Activated naive CD4-positive, alpha-beta T cell treated with anti-CD3 and anti-CD28 coated beads, Interleukin-2, amount 50 U/mL, for 72 hours (primary cell): ENCODE results near the gene NDOR1. TPM values are rescaled to one million over a fixed set of nuclear protein-coding genes. Genes with fewer than 3 reads are reported as not detected.

Experiments
- ATAC-seq, 2 donors: fragments of 150-1000 bp; cut with Tn5 transposase; 2 replicates each; pipeline ENCODE4 v1.10.0; 2021; ENCODE audit warnings: mild to moderate bottlenecking in 2 of 2, moderate library complexity in 2 of 2
- DNase-seq, 2 donors: peaks; one replicate each; pipeline ENCODE4 v3.0.0; 2021 to 2022; ENCODE audit warnings: low spot score in 2 of 2
- H3K27ac Mint-ChIP-seq, 2 donors: one replicate each; pipeline ENCODE4 v1.8.0; 2022; ENCODE audit warnings: mild to moderate bottlenecking in 2 of 2, mixed read lengths in 2 of 2
- H3K36me3 Mint-ChIP-seq, 2 donors: one replicate each; pipeline ENCODE4 v1.8.0; 2022; ENCODE audit warnings: mixed read lengths in 2 of 2
- H3K9me3 Mint-ChIP-seq, 2 donors: one replicate each; pipeline ENCODE4 v1.8.0; 2022; ENCODE audit warnings: mixed read lengths in 2 of 2
- total RNA-seq, 2 donors: library from RNA; stranded (reverse); gene quantifications; one replicate each; pipeline ENCODE4 v1.2.3, GENCODE V29; 2022

The NDOR1 gene
- total RNA-seq, 2 donors from 2014 or later, result 31.7 to 48.5 TPM

GRCh38 chr9:137201205-137201868 is 4.2 kb upstream of the NDOR1 start:
- ATAC-seq (no peak), DNase-seq (no peak)
- H3K36me3 Mint-ChIP-seq, result peaks cover 14 to 19% of the 10 kb centered on the region in 2 donors
- H3K27ac Mint-ChIP-seq, result peak overlapping the region; percentile 68 to 89
- H3K9me3 Mint-ChIP-seq, result no peaks in the 10 kb centered on the region

GRCh38 chr9:137202966-137203365 is 2.5 kb upstream of the NDOR1 start:
- Mint-ChIP-seq H3K27ac (no peak overlapping the region), H3K36me3 (peaks cover 26 to 28% of the 10 kb centered on the region in 2 donors), H3K9me3 (no peaks in the 10 kb centered on the region)
- no peak for ATAC-seq
- no peak for DNase-seq

- H3K9me3 Mint-ChIP-seq, result no peaks in the 10 kb centered on the region
- H3K36me3 Mint-ChIP-seq, result peaks cover 28 to 33% of the 10 kb centered on the region in 2 donors
- DNase-seq (no peak), ATAC-seq (no peak)
- H3K27ac Mint-ChIP-seq, result peak overlapping the region; percentile 94 to 97
Observed at GRCh38 chr9:137204731-137205125, 772 bp upstream of the NDOR1 start.

GRCh38 chr9:137206602-137207001 is 1.1 kb downstream of the NDOR1 start:
- no peak for DNase-seq
- no peak for ATAC-seq
- Mint-ChIP-seq H3K9me3 (no peaks in the 10 kb centered on the region), H3K36me3 (peaks cover 28 to 33% of the 10 kb centered on the region in 2 donors), H3K27ac (peak overlapping the region; percentile 94 to 97)

- no peaks in the 10 kb centered on the region for H3K9me3 Mint-ChIP-seq
- DNase-seq (no peak), ATAC-seq (no peak)
- peak overlapping the region; percentile 47 to 74 for H3K27ac Mint-ChIP-seq
- peaks cover 12 to 15% of the 10 kb centered on the region in 2 donors for H3K36me3 Mint-ChIP-seq
Observed at GRCh38 chr9:137211532-137211931, 6.0 kb downstream of the NDOR1 start.

GRCh38 chr9:137212520-137212919 is 7.0 kb downstream of the NDOR1 start:
- H3K9me3 Mint-ChIP-seq, result no peaks in the 10 kb centered on the region
- DNase-seq (no peak), ATAC-seq (peak in 1 of 2 donors; percentile 11)
- H3K27ac Mint-ChIP-seq, result no peak overlapping the region
- peaks cover 2 to 10% of the 10 kb centered on the region in 2 donors for H3K36me3 Mint-ChIP-seq

- H3K36me3 Mint-ChIP-seq, result peaks cover 0 to 7% of the 10 kb centered on the region in 2 donors
- DNase-seq (no peak), ATAC-seq (no peak)
- H3K27ac Mint-ChIP-seq, result no peak overlapping the region
- no peaks in the 10 kb centered on the region for H3K9me3 Mint-ChIP-seq
Observed at GRCh38 chr9:137213160-137214060, 7.9 kb downstream of the NDOR1 start.

- no peak overlapping the region for H3K27ac Mint-ChIP-seq
- DNase-seq, result no peak
- no peak for ATAC-seq
- H3K36me3 Mint-ChIP-seq, result no peaks in the 10 kb centered on the region
- H3K9me3 Mint-ChIP-seq, result no peaks in the 10 kb centered on the region
Observed at GRCh38 chr9:137214620-137215019, 9.1 kb downstream of the NDOR1 start.

GRCh38 chr9:137215196-137215986 is 9.9 kb downstream of the NDOR1 start:
- Mint-ChIP-seq H3K36me3 (no peaks in the 10 kb centered on the region), H3K27ac (peak overlapping the region in 1 of 2 donors; percentile 36), H3K9me3 (no peaks in the 10 kb centered on the region)
- DNase-seq (no peak), ATAC-seq (no peak)

GRCh38 chr9:137216188-137216965 is 10.9 kb downstream of the NDOR1 start:
- DNase-seq (no peak), ATAC-seq (no peak)
- no peaks in the 10 kb centered on the region for H3K36me3 Mint-ChIP-seq
- H3K9me3 Mint-ChIP-seq, result no peaks in the 10 kb centered on the region
- H3K27ac Mint-ChIP-seq, result no peak overlapping the region

- H3K9me3 Mint-ChIP-seq, result no peaks in the 10 kb centered on the region
- no peak for ATAC-seq
- H3K36me3 Mint-ChIP-seq, result no peaks in the 10 kb centered on the region
- DNase-seq, result no peak
- H3K27ac Mint-ChIP-seq, result no peak overlapping the region
Observed at GRCh38 chr9:137217276-137218211, 12.0 kb downstream of the NDOR1 start.

GRCh38 chr9:137218212-137218753 is 12.8 kb downstream of the NDOR1 start:
- no peak overlapping the region for H3K27ac Mint-ChIP-seq
- DNase-seq (no peak), ATAC-seq (no peak)
- no peaks in the 10 kb centered on the region for H3K9me3 Mint-ChIP-seq
- no peaks in the 10 kb centered on the region for H3K36me3 Mint-ChIP-seq

GRCh38 chr9:137218754-137219271 is 13.3 kb downstream of the NDOR1 start:
- no peaks in the 10 kb centered on the region for H3K9me3 Mint-ChIP-seq
- ATAC-seq (no peak), DNase-seq (no peak)
- no peak overlapping the region for H3K27ac Mint-ChIP-seq
- H3K36me3 Mint-ChIP-seq, result no peaks in the 10 kb centered on the region

GRCh38 chr9:137219757-137220316 is 14.3 kb downstream of the NDOR1 start:
- no peaks in the 10 kb centered on the region for H3K36me3 Mint-ChIP-seq
- H3K9me3 Mint-ChIP-seq, result no peaks in the 10 kb centered on the region
- peak overlapping the region in 1 of 2 donors; percentile 56 for H3K27ac Mint-ChIP-seq
- ATAC-seq (no peak), DNase-seq (no peak)
